GM19099 (cell line): ENCODE data around the gene DNAJB5.

Experiments
- POLR2A ChIP-seq: IDR thresholded peaks from 3 replicates; pipeline ENCODE4 v1.6.1; 2011; ENCODE audit warnings: low read depth; ENCODE audit not compliant: insufficient read length; ENCODE audit errors: extremely low read depth

Gene DNAJB5

GRCh38 chr9:34976441-34976840 is 13.1 kb upstream of the DNAJB5 start:
- no peak for TF ChIP-seq POLR2A

GRCh38 chr9:34976992-34977391 is 12.6 kb upstream of the DNAJB5 start:
- TF ChIP-seq POLR2A, result no peak

- no peak for TF ChIP-seq POLR2A
Observed at GRCh38 chr9:34980181-34980761, 9.3 kb upstream of the DNAJB5 start.

GRCh38 chr9:34982361-34982760 is 7.2 kb upstream of the DNAJB5 start:
- no peak for TF ChIP-seq POLR2A

GRCh38 chr9:34983209-34983608 is 6.3 kb upstream of the DNAJB5 start:
- no peak for TF ChIP-seq POLR2A

- no peak for TF ChIP-seq POLR2A
Observed at GRCh38 chr9:34984049-34984448, 5.5 kb upstream of the DNAJB5 start.

- no peak for TF ChIP-seq POLR2A
Observed at GRCh38 chr9:34985311-34985899, 4.1 kb upstream of the DNAJB5 start.

- TF ChIP-seq POLR2A, result no peak
Observed at GRCh38 chr9:34986540-34987047, 3.0 kb upstream of the DNAJB5 start.

- TF ChIP-seq POLR2A, result no peak
Observed at GRCh38 chr9:34987160-34987901, 2.2 kb upstream of the DNAJB5 start.

- TF ChIP-seq POLR2A, result no peak
Observed at GRCh38 chr9:34988218-34989002, 1.1 kb upstream of the DNAJB5 start.

- TF ChIP-seq POLR2A, result no peak
Observed at GRCh38 chr9:34989946-34990635, 546 bp downstream of the DNAJB5 start.

GRCh38 chr9:34990908-34991606 is 1.5 kb downstream of the DNAJB5 start:
- peak; percentile 37 for TF ChIP-seq POLR2A

GRCh38 chr9:34991607-34992375 is 2.2 kb downstream of the DNAJB5 start:
- peak; percentile 9 for TF ChIP-seq POLR2A

- TF ChIP-seq POLR2A, result no peak
Observed at GRCh38 chr9:34992376-34992951, 2.9 kb downstream of the DNAJB5 start.
